HepG2 (cell line): Measurements from ENCODE around the gene ME3. TPM values are rescaled to one million over a fixed set of nuclear protein-coding genes. Genes with fewer than 3 reads are reported as not detected.

Experiments
- ATAC-seq: fragments of 200-7000 bp; cut with Tn5 transposase; 3 replicates; pipeline ENCODE4 v1.9.1; 2020; ENCODE audit warnings: mild to moderate bottlenecking, moderate library complexity
- BruUV-seq: library from RNA; stranded (reverse); fragments of 400-500 nt; replicated peaks from 2 replicates; lab custom pipeline; 2021; lab: Mats Ljungman, UMichigan
- CTCF ChIA-PET: fragments of 300-600 bp; formaldehyde crosslinking; extraction: SDS; loops from one replicate; lab custom pipeline; 2021; ENCODE audit warnings: low total read pairs, inconsistent platforms, low intra/inter-chr PET ratio; lab: Yijun Ruan, JAX
- POLR2A ChIA-PET: fragments of 350-600 bp; sonication (Branson Sonifier 250); formaldehyde crosslinking; loops from one replicate; lab custom pipeline; 2020; ENCODE audit warnings: antibody characterized with exemption, inconsistent platforms; lab: Yijun Ruan, JAX
- DNase-seq: peaks from one replicate; pipeline ENCODE4 v3.0.0-alpha.2; 2015; ENCODE audit warnings: low spot score
- FAIRE-seq: peaks from 3 replicates; lab custom pipeline; 2011; peaks lifted over from hg19 to GRCh38; lab: Jason Lieb, UNC
- H2AFZ ChIP-seq: one replicate; pipeline ENCODE4 v1.6.1; 2011; ENCODE audit warnings: low read length, inconsistent platforms
- H3K27ac ChIP-seq: fragments of 300-600 bp; 3 replicates; pipeline ENCODE4 v1.8.0; 2011; ENCODE audit warnings: mixed run types, mild to moderate bottlenecking, mixed read lengths, low read length, inconsistent platforms; ENCODE audit not compliant: insufficient read depth; ENCODE audit errors: extremely low read length
- H3K27me3 ChIP-seq, 2 experiments: fragments of 200-600 bp in 1 of 2; 2 replicates in 1 of 2; 3 replicates in 1 of 2; pipeline versions ENCODE4 v1.6.0 to v1.8.0; 2011; ENCODE audit warnings: low read length in 2 of 2, mild to moderate bottlenecking in 2 of 2, moderate library complexity in 2 of 2, inconsistent platforms in 1 of 2; ENCODE audit not compliant: insufficient read depth in 2 of 2, control insufficient read depth in 1 of 2
- H3K36me3 ChIP-seq, 2 experiments: fragments of 200-600 bp in 1 of 2; replicated peaks in 1 of 2; 2 replicates in 1 of 2; 3 replicates in 1 of 2; pipeline versions ENCODE4 v1.5.1 to v1.8.0; 2011; ENCODE audit warnings: low read length in 2 of 2, inconsistent platforms in 1 of 2; ENCODE audit not compliant: insufficient read depth in 2 of 2, control insufficient read depth in 1 of 2
- H3K4me1 ChIP-seq: 2 replicates; pipeline ENCODE4 v1.5.1; 2012; ENCODE audit warnings: low read length, inconsistent platforms; ENCODE audit not compliant: insufficient read depth
- H3K4me2 ChIP-seq: 2 replicates; pipeline ENCODE4 v1.6.0; 2011; ENCODE audit warnings: low read depth, low read length, inconsistent platforms
- H3K4me3 ChIP-seq, 3 experiments: fragments of 200-600 bp in 1 of 3; sonication (generic), shearing (Covaris generic) in 1 of 3; replicated peaks in 1 of 3; 2 replicates each; pipeline ENCODE4 v1.5.1; 2011 to 2016; ENCODE audit warnings: low read length in 3 of 3, inconsistent platforms in 2 of 3, low read depth in 2 of 3, mild to moderate bottlenecking in 2 of 3, control low read depth in 1 of 3, mixed read lengths in 1 of 3; ENCODE audit not compliant: insufficient read depth in 1 of 3
- H3K79me2 ChIP-seq: one replicate; pipeline ENCODE4 v1.6.1; 2011; ENCODE audit warnings: low read length, inconsistent platforms; ENCODE audit not compliant: insufficient read depth
- H3K9ac ChIP-seq: 2 replicates; pipeline ENCODE4 v1.6.0; 2011; ENCODE audit warnings: mild to moderate bottlenecking, low read depth, low read length, inconsistent platforms; ENCODE audit not compliant: insufficient read depth
- H3K9me3 ChIP-seq: 2 replicates; pipeline ENCODE4 v1.5.1; 2012; ENCODE audit warnings: mild to moderate bottlenecking, low read length
- H4K20me1 ChIP-seq: 2 replicates; pipeline ENCODE4 v1.6.0; 2011; ENCODE audit warnings: inconsistent platforms, mild to moderate bottlenecking, low read length, moderate library complexity; ENCODE audit not compliant: insufficient read depth
- GFI1 ChIP-seq: sonication (generic); formaldehyde crosslinking; IDR thresholded peaks from 2 replicates; pipeline ENCODE4 v1.5.0; 2020; ENCODE audit warnings: missing genetic modification reagents, mild to moderate bottlenecking, borderline replicate concordance
- HNF4G ChIP-seq, 2 experiments: sonication (generic) in 1 of 2; formaldehyde crosslinking in 1 of 2; IDR thresholded peaks; 2 replicates each; pipeline versions ENCODE4 v1.4.0 to v1.6.1; 2011 to 2020; ENCODE audit warnings: borderline replicate concordance in 2 of 2, low read depth in 2 of 2, mild to moderate bottlenecking in 2 of 2, low read length in 1 of 2, missing genetic modification reagents in 1 of 2, moderate library complexity in 1 of 2
- HOXA5 ChIP-seq: sonication (generic); formaldehyde crosslinking; IDR thresholded peaks from 2 replicates; pipeline ENCODE4 v1.4.0; 2020; ENCODE audit warnings: missing genetic modification reagents
- KMT2B ChIP-seq: IDR thresholded peaks from 2 replicates; pipeline ENCODE4 v1.6.1; 2016; ENCODE audit warnings: missing genetic modification reagents, missing compliant biosample characterization
- MIXL1 ChIP-seq: IDR thresholded peaks from 2 replicates; pipeline ENCODE4 v1.6.1; 2016
- NCOR1 ChIP-seq: fragments of 200-600 bp; sonication (generic); IDR thresholded peaks from 2 replicates; pipeline ENCODE4 v1.7.0; 2017; ENCODE audit warnings: antibody characterized with exemption, low read length, borderline replicate concordance
- NR2F1 ChIP-seq, 2 experiments: fragments of 450-650 bp in 1 of 2; formaldehyde crosslinking in 1 of 2; IDR thresholded peaks; 2 replicates each; pipeline versions ENCODE4 v1.5.0 to v1.6.1; 2016 to 2020; ENCODE audit warnings: mild to moderate bottlenecking in 1 of 2, missing compliant biosample characterization in 1 of 2, missing genetic modification reagents in 1 of 2, moderate library complexity in 1 of 2
- PBX3 ChIP-seq: sonication (generic); formaldehyde crosslinking; IDR thresholded peaks from 2 replicates; pipeline ENCODE4 v1.8.1; 2023; ENCODE audit warnings: missing genetic modification reagents, inconsistent platforms, borderline replicate concordance
- UBTF ChIP-seq: sonication (generic); formaldehyde crosslinking; IDR thresholded peaks from 2 replicates; pipeline ENCODE4 v1.4.0; 2020; ENCODE audit warnings: mild to moderate bottlenecking, missing genetic modification reagents
- WIZ ChIP-seq: sonication (generic); formaldehyde crosslinking; IDR thresholded peaks from 2 replicates; pipeline ENCODE4 v1.5.1; 2020; ENCODE audit warnings: mild to moderate bottlenecking, missing genetic modification reagents
- ZBTB7A ChIP-seq: sonication (generic); formaldehyde crosslinking; IDR thresholded peaks from 2 replicates; pipeline ENCODE4 v1.8.0; 2022; ENCODE audit warnings: mild to moderate bottlenecking, missing genetic modification reagents
- ZFAT ChIP-seq: sonication (generic); formaldehyde crosslinking; conservative IDR thresholded peaks from 2 replicates; pipeline ENCODE4 v1.8.1; 2023; ENCODE audit warnings: missing genetic modification reagents, inconsistent platforms
- ZFP37 ChIP-seq: sonication (generic); formaldehyde crosslinking; IDR thresholded peaks from 2 replicates; pipeline ENCODE4 v1.4.0; 2020; ENCODE audit warnings: missing genetic modification reagents, borderline replicate concordance
- ZNF367 ChIP-seq: sonication (generic); formaldehyde crosslinking; IDR thresholded peaks from 2 replicates; pipeline ENCODE4 v1.4.0; 2020; ENCODE audit warnings: missing genetic modification reagents, borderline replicate concordance
- ZNF414 ChIP-seq: sonication (generic); formaldehyde crosslinking; IDR thresholded peaks from 2 replicates; pipeline ENCODE4 v1.5.0; 2020; ENCODE audit warnings: missing genetic modification reagents
- ZNF431 ChIP-seq: sonication (generic); formaldehyde crosslinking; IDR thresholded peaks from 2 replicates; pipeline ENCODE4 v1.9.0; 2022; ENCODE audit warnings: missing genetic modification reagents, low read depth, mild to moderate bottlenecking, borderline replicate concordance
- ZNF432 ChIP-seq: sonication (generic); formaldehyde crosslinking; IDR thresholded peaks from 2 replicates; pipeline ENCODE4 v1.5.0; 2020; ENCODE audit warnings: missing genetic modification reagents, mild to moderate bottlenecking, borderline replicate concordance
- ZNF441 ChIP-seq: sonication (generic); formaldehyde crosslinking; IDR thresholded peaks from 2 replicates; pipeline ENCODE4 v1.7.0; 2021; ENCODE audit warnings: missing genetic modification reagents, borderline replicate concordance
- ZNF616 ChIP-seq: sonication (generic); formaldehyde crosslinking; IDR thresholded peaks from 2 replicates; pipeline ENCODE4 v1.5.0; 2020; ENCODE audit warnings: low read depth, mild to moderate bottlenecking, missing genetic modification reagents
- WGBS: methylation state at CpG from one replicate; pipeline ENCODE4 v1.1.6; 2017; ENCODE audit warnings: low lambda C conversion rate; 5-methylcytosine and 5-hydroxymethylcytosine counted together
- in situ Hi-C: cut with HindIII; loops from 2 replicates; pipeline ENCODE4 v1.10.0; 2017; ENCODE audit warnings: low pct_unique_long_range_greater_than_20kb; ENCODE audit not compliant: extremely low pct_ligation_motif_present
- intact Hi-C: fragments of 100-400 bp; cut with micrococcal nuclease; formaldehyde crosslinking; loops from one replicate; pipeline ENCODE4 v1.10.0; 2022; ENCODE audit not compliant: unreplicated experiment
- polyA plus RNA-seq, 8 experiments: library from polyadenylated mRNA; depleted of rRNA in 3 of 8; stranded (reverse) in 7 of 8; unstranded in 1 of 8; fragments of >200 nt; fragmentation: Illumina TruSeq in 4 of 8; extraction: Trizol in 4 of 8; gene quantifications; 2 replicates each; pipeline versions ENCODE4 v1.2.1 to v1.2.3, GENCODE V29; 2011 to 2016; ENCODE audit warnings: low read depth in 4 of 8, missing spikeins in 1 of 8, mixed read lengths in 1 of 8; ENCODE audit not compliant: insufficient read depth in 1 of 8
- total RNA-seq, 5 experiments: library from RNA; depleted of rRNA; stranded (reverse); fragments of >200 nt; fragmentation: Illumina TruSeq; extraction: Trizol; gene quantifications; 2 replicates each; pipeline ENCODE4 v1.2.3, GENCODE V29; 2016; ENCODE audit warnings: low read depth in 1 of 5

ME3 gene
- total and polyA plus RNA-seq, 2 of the 13 experiments (the other 11 are each of a cell fraction or from before 2014, with no cell fraction given): not detected

- 57% methylated on average over 1 of the region's 1 CpG for WGBS
- Histone ChIP-seq H3K4me1 (peaks cover 42% of the 10 kb centered on the region), H3K36me3 (no peaks in the 10 kb centered on the region), H3K9ac (no peak overlapping the region), H3K27me3 (0 out of 5 replicates have a peak, but pooled peaks cover 0 to 2% of the 10 kb centered on the region in 2 experiments), H3K79me2 (no peaks in the 10 kb centered on the region), H3K4me2 (no peak overlapping the region), H3K4me3 (no peak overlapping the region), H3K9me3 (no peaks in the 10 kb centered on the region), H4K20me1 (no peaks in the 10 kb centered on the region), H2AFZ (no peak overlapping the region), H3K27ac (no peak overlapping the region)
- CTCF ChIA-PET: no interaction called here
- TF ChIP-seq PBX3: no peak
- TF ChIP-seq ZFP37: no peak
- no peak for TF ChIP-seq ZNF431 (CRISPR knock-in tag)
- TF ChIP-seq KMT2B (CRISPR knock-in tag): no peak
- TF ChIP-seq ZBTB7A (CRISPR knock-in tag): no peak
- TF ChIP-seq GFI1: no peak
- TF ChIP-seq HOXA5 (CRISPR knock-in tag): no peak
- no peak for TF ChIP-seq UBTF (CRISPR knock-in tag)
- no peak for TF ChIP-seq NR2F1 (CRISPR knock-in tag; IDR thresholded peaks at IDR 0.05)
- no peak for TF ChIP-seq ZNF367 (CRISPR knock-in tag)
- TF ChIP-seq ZNF414 (CRISPR knock-in tag): no peak
- TF ChIP-seq ZFAT (CRISPR knock-in tag): no peak
- TF ChIP-seq MIXL1 (CRISPR knock-in tag): no peak
- TF ChIP-seq ZNF616: no peak
- TF ChIP-seq ZNF432 (CRISPR knock-in tag): no peak
- TF ChIP-seq NCOR1: no peak
- TF ChIP-seq WIZ: no peak
- no peak for TF ChIP-seq ZNF441 (CRISPR knock-in tag)
- no peak for TF ChIP-seq HNF4G (IDR thresholded peaks at IDR 0.05; ENCODE audit: borderline replicate concordance, low read depth, low read length)
- TF ChIP-seq HNF4G (CRISPR knock-in tag; IDR thresholded peaks at IDR 0.05; ENCODE audit: borderline replicate concordance, low read depth): no peak
- in situ Hi-C loops (no loop called here), intact Hi-C loops (no loop called here)
- FAIRE-seq: no peak
- no peak for DNase-seq
- BruUV-seq: no TSS peak
- ATAC-seq: no peak
- POLR2A ChIA-PET: no interaction called here
Measured at GRCh38 chr11:86576946-86577624, 95.3 kb downstream of the ME3 start.
